Naive thymus-derived CD4-positive, alpha-beta T cell (primary cell): ENCODE measurements around the gene CACNA1C. TPM values are rescaled to one million over a fixed set of nuclear protein-coding genes. Genes with fewer than 3 reads are reported as not detected.

Experiments
- ATAC-seq: fragments of 150-1000 bp; cut with Tn5 transposase; 2 replicates; pipeline ENCODE4 v1.10.0; 2021; ENCODE audit warnings: mild to moderate bottlenecking, moderate library complexity
- CTCF ChIA-PET: fragments of 350-600 bp; sonication (Branson Sonifier 250); formaldehyde crosslinking; loops from one replicate; lab custom pipeline; 2021; ENCODE audit warnings: antibody characterized with exemption; lab: Charles Lee
- POLR2A ChIA-PET: fragments of 350-600 bp; sonication (Branson Sonifier 250); formaldehyde crosslinking; loops from one replicate; lab custom pipeline; 2021; ENCODE audit warnings: antibody characterized with exemption, inconsistent platforms; lab: Charles Lee
- DNase-seq, 9 donors: peaks; one replicate each; pipeline versions ENCODE4 v3.0.0 to v3.0.0-alpha.2; 2020 to 2022; ENCODE audit warnings: mixed read lengths in 1 of 9
- H3K27ac ChIP-seq: one replicate; pipeline ENCODE4 v1.7.0; 2013; ENCODE audit warnings: mild to moderate bottlenecking, low read depth, low read length, moderate library complexity
- H3K27me3 ChIP-seq, 2 donors: one replicate each; pipeline ENCODE4 v1.7.0; 2013; ENCODE audit warnings: low read length in 2 of 2, mild to moderate bottlenecking in 2 of 2, moderate library complexity in 2 of 2; ENCODE audit not compliant: control insufficient read depth in 2 of 2, insufficient read depth in 2 of 2
- H3K36me3 ChIP-seq, 3 experiments: 1 replicate in 2 of 3; 2 replicates in 1 of 3; pipeline ENCODE4 v1.7.0; 2013; ENCODE audit warnings: low read length in 3 of 3, mild to moderate bottlenecking in 3 of 3, moderate library complexity in 1 of 3; ENCODE audit not compliant: insufficient read depth in 3 of 3, control insufficient read depth in 2 of 3
- H3K4me1 ChIP-seq, 2 donors: one replicate each; pipeline ENCODE4 v1.7.0; 2013; ENCODE audit warnings: low read length in 2 of 2, mild to moderate bottlenecking in 2 of 2, moderate library complexity in 1 of 2; ENCODE audit not compliant: control insufficient read depth in 2 of 2, insufficient read depth in 2 of 2
- H3K4me3 ChIP-seq: 2 replicates; pipeline ENCODE4 v1.7.0; 2013; ENCODE audit warnings: mild to moderate bottlenecking, low read length
- H3K9me3 ChIP-seq, 3 experiments: 1 replicate in 2 of 3; 2 replicates in 1 of 3; pipeline ENCODE4 v1.7.0; 2013; ENCODE audit warnings: low read length in 3 of 3; ENCODE audit not compliant: control insufficient read depth in 2 of 3
- H3K27ac Mint-ChIP-seq, 9 donors: one replicate each; pipeline ENCODE4 v1.8.0; 2020 to 2022; ENCODE audit warnings: mixed read lengths in 9 of 9, mild to moderate bottlenecking in 8 of 9, moderate library complexity in 5 of 9, inconsistent platforms in 2 of 9
- H3K27me3 Mint-ChIP-seq, 5 donors: one replicate each; pipeline ENCODE4 v1.8.0; 2021 to 2022; ENCODE audit warnings: mixed read lengths in 5 of 5, mild to moderate bottlenecking in 1 of 5
- H3K36me3 Mint-ChIP-seq, 5 donors: one replicate each; pipeline ENCODE4 v1.8.0; 2020 to 2022; ENCODE audit warnings: mixed read lengths in 5 of 5, mild to moderate bottlenecking in 3 of 5, inconsistent platforms in 1 of 5
- H3K4me1 Mint-ChIP-seq, 7 donors: one replicate each; pipeline ENCODE4 v1.8.0; 2020 to 2022; ENCODE audit warnings: mixed read lengths in 7 of 7, mild to moderate bottlenecking in 3 of 7, inconsistent platforms in 1 of 7
- H3K4me3 Mint-ChIP-seq, 10 donors: one replicate each; pipeline ENCODE4 v1.8.0; 2020 to 2022; ENCODE audit warnings: mild to moderate bottlenecking in 10 of 10, mixed read lengths in 10 of 10, moderate library complexity in 6 of 10, inconsistent platforms in 2 of 10
- H3K9me3 Mint-ChIP-seq, 11 donors: one replicate each; pipeline ENCODE4 v1.8.0; 2020 to 2022; ENCODE audit warnings: mixed read lengths in 11 of 11, mild to moderate bottlenecking in 4 of 11, inconsistent platforms in 1 of 11, moderate library complexity in 1 of 11
- intact Hi-C, 2 donors: fragments of 100-400 bp; cut with micrococcal nuclease; formaldehyde crosslinking; loops; one replicate each; pipeline ENCODE4 v1.15.1; 2023
- polyA plus RNA-seq, 2 donors: library from polyadenylated mRNA; unstranded; fragments of 300-500 nt; fragmentation: Illumina TruSeq; gene quantifications; one replicate each; pipeline ENCODE4 v1.2.3, GENCODE V29; 2021
- total RNA-seq, 6 experiments: library from RNA in 5 of 6; stranded (reverse) in 5 of 6; gene quantifications; 1 replicate in 5 of 6; 2 replicates in 1 of 6; pipeline ENCODE4 v1.2.3 and lab custom pipeline; 2021 to 2026

Gene CACNA1C
- total and polyA plus RNA-seq, 7 experiments from 2014 or later: 0.04 to 0.48 (median 0.08) TPM

DNA sequence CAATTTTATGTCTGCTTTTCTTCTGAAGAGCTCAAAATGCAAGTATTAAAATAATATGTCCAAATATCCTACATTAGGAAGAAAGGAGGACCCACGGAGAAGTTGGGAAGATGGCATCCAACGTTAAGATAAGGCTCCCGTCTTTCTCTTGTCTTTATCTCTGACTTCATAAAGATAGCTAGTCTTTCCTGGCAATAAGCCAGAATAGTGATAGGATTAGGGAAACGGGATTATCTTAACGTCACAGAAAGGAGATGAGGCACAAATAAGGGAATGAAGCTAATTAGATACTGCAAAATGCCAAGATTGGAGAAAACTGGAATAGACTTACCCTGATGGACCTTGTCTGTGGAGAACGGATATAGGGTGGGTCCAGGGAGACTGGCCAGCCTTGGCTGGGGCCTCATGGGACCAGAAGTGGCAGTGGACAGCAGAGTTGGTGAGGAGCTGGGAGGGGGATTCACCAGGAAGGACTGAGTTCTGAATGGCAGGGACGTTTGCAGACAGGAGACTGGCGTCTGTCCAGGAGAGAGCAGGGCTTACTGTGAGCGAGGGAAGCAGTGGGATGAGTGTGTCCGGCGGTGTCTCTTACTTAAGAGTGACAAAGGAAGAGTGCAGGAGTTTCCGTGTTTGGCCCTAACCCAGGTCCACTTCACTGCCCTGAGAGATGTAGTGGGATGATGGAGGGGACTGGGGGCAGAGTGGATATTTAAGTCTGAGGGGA is 119.9 kb downstream of the CACNA1C start:
- intact Hi-C loops: no loop called here
- Histone ChIP-seq H3K27ac (no peak overlapping the region), H3K9me3 (peaks cover 0 to 7% (median 0%) of the 10 kb centered on the region in 3 experiments), H3K4me3 (no peak overlapping the region), H3K4me1 (no peaks in the 10 kb centered on the region), H3K36me3 (no peaks in the 10 kb centered on the region), H3K27me3 (no peaks in the 10 kb centered on the region)
- Mint-ChIP-seq H3K27ac (no peak overlapping the region), H3K9me3 (peaks cover 3 to 13% (median 10%) of the 10 kb centered on the region in 11 donors), H3K4me3 (no peak overlapping the region), H3K27me3 (peaks cover 2 to 32% (median 13%) of the 10 kb centered on the region in 5 donors), H3K4me1 (peaks cover 0 to 2% (median 0%) of the 10 kb centered on the region in 7 donors), H3K36me3 (peaks cover 0 to 8% (median 2%) of the 10 kb centered on the region in 5 donors)
- CTCF ChIA-PET: no interaction called here
- ATAC-seq (no peak), DNase-seq (no peak)
- POLR2A ChIA-PET: no interaction called here

DNA sequence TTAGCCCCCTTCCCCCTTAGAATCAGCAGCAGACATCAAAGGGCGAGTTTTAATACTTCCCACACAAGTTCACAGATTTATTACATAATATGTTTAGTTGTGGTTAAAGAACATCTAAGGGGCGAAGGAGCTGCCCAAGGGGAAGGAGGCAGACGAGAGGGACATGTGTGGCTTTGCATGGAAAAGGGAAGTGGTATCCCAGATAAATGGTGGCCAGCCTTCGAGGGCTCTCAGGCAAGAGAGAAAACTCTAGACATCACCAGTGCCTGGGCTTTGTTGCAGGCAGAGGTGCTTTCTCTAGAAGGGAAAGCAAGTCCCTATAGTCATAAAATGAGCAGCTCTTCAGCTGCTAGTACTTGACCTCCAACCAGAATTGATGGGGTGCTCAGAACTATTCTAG is 121.2 kb downstream of the CACNA1C start:
- no peaks in the 10 kb centered on the region for H3K27me3 ChIP-seq
- Mint-ChIP-seq H3K27ac (no peak overlapping the region), H3K27me3 (peaks cover 6 to 31% (median 16%) of the 10 kb centered on the region in 5 donors), H3K9me3 (peaks cover 0 to 4% (median 0%) of the 10 kb centered on the region in 11 donors), H3K4me3 (no peak overlapping the region), H3K36me3 (no peaks in the 10 kb centered on the region), H3K4me1 (peaks cover 0 to 3% (median 0%) of the 10 kb centered on the region in 7 donors)
- no peak overlapping the region for H3K27ac ChIP-seq
- no peaks in the 10 kb centered on the region for H3K36me3 ChIP-seq
- H3K4me3 ChIP-seq: no peak overlapping the region
- DNase-seq (no peak), ATAC-seq (no peak)
- POLR2A ChIA-PET: no interaction called here
- H3K4me1 ChIP-seq: no peaks in the 10 kb centered on the region
- intact Hi-C loops: no loop called here
- H3K9me3 ChIP-seq: no peaks in the 10 kb centered on the region
- CTCF ChIA-PET: no interaction called here

DNA sequence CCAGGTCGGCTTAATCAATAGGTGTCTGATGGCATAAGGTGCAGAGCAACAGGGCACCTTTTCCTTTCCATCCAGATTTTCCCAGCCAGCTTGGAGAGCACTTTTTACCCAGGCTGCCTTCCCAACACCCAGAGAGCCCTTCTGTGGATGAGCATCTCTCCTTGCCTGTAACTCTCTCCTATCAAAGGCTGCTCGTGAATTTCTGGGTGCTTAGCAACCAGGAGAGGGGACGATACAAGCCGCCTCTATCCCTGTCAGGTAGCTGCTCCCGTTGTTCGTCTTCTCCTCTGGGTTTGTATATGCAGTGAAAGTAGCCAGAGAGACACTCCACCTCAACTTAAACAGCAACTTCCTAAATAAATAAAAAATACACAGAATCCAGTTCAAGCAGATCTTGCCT is 124.2 kb downstream of the CACNA1C start:
- ATAC-seq: no peak
- Histone ChIP-seq H3K9me3 (no peaks in the 10 kb centered on the region), H3K27ac (no peak overlapping the region), H3K4me3 (no peak overlapping the region), H3K36me3 (no peaks in the 10 kb centered on the region), H3K4me1 (no peaks in the 10 kb centered on the region), H3K27me3 (no peaks in the 10 kb centered on the region)
- Mint-ChIP-seq H3K4me3 (no peak overlapping the region), H3K36me3 (no peaks in the 10 kb centered on the region), H3K27me3 (peaks cover 6 to 43% (median 16%) of the 10 kb centered on the region in 5 donors), H3K4me1 (peaks cover 0 to 3% (median 0%) of the 10 kb centered on the region in 7 donors), H3K27ac (no peak overlapping the region), H3K9me3 (peaks cover 0 to 2% (median 0%) of the 10 kb centered on the region in 11 donors)
- DNase-seq: no peak
- intact Hi-C loops: no loop called here
- POLR2A ChIA-PET: no interaction called here
- CTCF ChIA-PET: no interaction called here

DNA sequence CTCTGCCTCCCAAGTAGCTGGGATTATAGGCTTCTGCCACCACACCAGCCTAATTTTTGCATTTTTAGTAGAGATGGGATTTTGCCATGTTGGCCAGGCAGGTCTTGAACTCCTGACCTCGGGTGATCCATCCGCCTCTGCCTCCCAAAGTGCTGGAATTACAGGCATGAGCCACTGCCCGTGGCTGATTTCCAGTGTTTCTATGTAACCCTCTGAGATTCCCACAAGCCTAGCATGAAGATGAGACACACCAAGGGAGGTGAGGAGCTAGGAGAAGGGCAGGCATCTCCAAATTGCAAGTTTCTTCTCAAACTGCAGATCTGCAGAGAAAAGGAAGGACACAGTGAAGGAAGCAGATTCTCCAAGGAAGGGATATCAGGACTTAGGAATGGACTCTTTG is 125.0 kb downstream of the CACNA1C start:
- no peaks in the 10 kb centered on the region for H3K9me3 Mint-ChIP-seq
- no peaks in the 10 kb centered on the region for H3K27me3 ChIP-seq
- no peak overlapping the region for H3K4me3 Mint-ChIP-seq
- H3K36me3 ChIP-seq: no peaks in the 10 kb centered on the region
- no peaks in the 10 kb centered on the region for H3K4me1 ChIP-seq
- no peak for ATAC-seq
- POLR2A ChIA-PET: no interaction called here
- H3K4me3 ChIP-seq: no peak overlapping the region
- H3K27ac ChIP-seq: no peak overlapping the region
- H3K4me1 Mint-ChIP-seq: peaks cover 0 to 3% (median 0%) of the 10 kb centered on the region in 7 donors
- intact Hi-C loops: no loop called here
- H3K27ac Mint-ChIP-seq: no peak overlapping the region
- H3K9me3 ChIP-seq: no peaks in the 10 kb centered on the region
- H3K27me3 Mint-ChIP-seq: peaks cover under 1 to 41% (median 16%) of the 10 kb centered on the region in 5 donors
- H3K36me3 Mint-ChIP-seq: no peaks in the 10 kb centered on the region
- CTCF ChIA-PET: no interaction called here
- no peak for DNase-seq

DNA sequence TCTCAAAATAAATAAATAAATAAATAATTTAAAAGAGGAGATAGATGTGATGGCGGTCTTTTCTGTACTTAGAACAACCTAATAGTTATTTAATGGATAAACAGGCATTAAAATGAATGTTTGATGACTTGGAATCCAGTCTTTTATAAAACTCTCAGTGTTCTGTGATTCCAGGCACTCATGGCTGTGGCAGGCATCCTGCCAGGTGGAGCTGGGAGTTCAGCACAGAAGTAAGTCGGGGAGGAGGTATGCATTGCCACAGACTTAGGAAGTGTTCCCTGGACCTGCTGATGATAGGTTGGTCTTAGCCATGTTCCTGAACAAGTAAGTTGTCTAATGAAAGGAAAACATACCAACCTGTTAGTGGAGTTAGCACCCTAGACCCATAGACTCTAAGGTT is 126.3 kb downstream of the CACNA1C start:
- Mint-ChIP-seq H3K4me1 (peaks cover 0 to 3% (median 3%) of the 10 kb centered on the region in 7 donors), H3K9me3 (no peaks in the 10 kb centered on the region), H3K36me3 (no peaks in the 10 kb centered on the region), H3K27ac (peak overlapping the region in 1 of 9 donors; percentile 7), H3K4me3 (no peak overlapping the region), H3K27me3 (peaks cover under 1 to 38% (median 17%) of the 10 kb centered on the region in 5 donors)
- H3K4me1 ChIP-seq: no peaks in the 10 kb centered on the region
- POLR2A ChIA-PET: no interaction called here
- H3K9me3 ChIP-seq: no peaks in the 10 kb centered on the region
- H3K27me3 ChIP-seq: no peaks in the 10 kb centered on the region
- no peak overlapping the region for H3K27ac ChIP-seq
- ATAC-seq (no peak), DNase-seq (no peak)
- H3K4me3 ChIP-seq: no peak overlapping the region
- intact Hi-C loops: no loop called here
- CTCF ChIA-PET: no interaction called here
- H3K36me3 ChIP-seq: no peaks in the 10 kb centered on the region

DNA sequence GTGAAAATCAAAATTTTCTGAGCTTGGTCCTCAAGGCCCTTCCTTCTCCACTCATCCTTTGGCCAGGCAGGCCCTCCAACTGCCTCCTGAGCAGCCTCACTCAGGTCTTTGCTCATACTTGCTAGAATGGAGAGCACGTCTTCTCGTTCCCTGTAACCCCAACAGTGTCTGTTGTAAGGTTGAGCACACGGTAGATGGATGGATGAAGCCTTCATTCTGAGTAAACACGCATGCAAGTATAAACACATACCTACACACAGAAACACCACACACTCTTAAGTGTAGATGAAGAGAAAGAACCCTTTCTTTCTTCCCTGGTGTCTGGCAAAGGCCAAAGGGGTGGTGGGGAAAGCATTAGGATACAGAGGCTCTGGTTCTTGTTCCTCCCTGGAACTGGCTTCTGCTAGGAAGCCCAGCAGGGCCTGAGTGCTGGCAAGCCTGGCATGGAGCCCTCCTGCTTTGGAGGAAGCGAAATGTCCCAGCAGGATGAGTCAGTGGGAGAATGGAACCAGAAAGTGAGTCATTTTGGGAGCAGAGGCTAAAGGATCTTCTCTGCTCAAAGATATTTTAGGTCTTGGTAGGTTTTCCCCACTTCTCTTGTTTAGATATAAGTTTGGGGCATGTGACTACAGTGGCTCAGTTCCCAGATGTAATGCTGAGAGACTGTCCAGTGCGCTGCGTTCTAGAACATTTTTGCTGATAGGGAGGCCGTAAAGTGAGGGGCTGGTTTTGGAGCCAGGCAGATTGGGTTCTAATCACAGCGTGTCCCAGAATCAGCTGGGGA is 127.4 kb downstream of the CACNA1C start:
- ChIA-PET POLR2A (no interaction called here), CTCF (no interaction called here)
- ATAC-seq: no peak
- H3K27ac ChIP-seq: no peak overlapping the region
- H3K27me3 ChIP-seq: no peaks in the 10 kb centered on the region
- H3K4me1 ChIP-seq: no peaks in the 10 kb centered on the region
- DNase-seq: no peak
- intact Hi-C loops: no loop called here
- H3K4me3 Mint-ChIP-seq: no peak overlapping the region
- H3K36me3 ChIP-seq: no peaks in the 10 kb centered on the region
- peaks cover 6 to 42% (median 17%) of the 10 kb centered on the region in 5 donors for H3K27me3 Mint-ChIP-seq
- no peaks in the 10 kb centered on the region for H3K9me3 ChIP-seq
- peaks cover 4 to 9% (median 7%) of the 10 kb centered on the region in 7 donors for H3K4me1 Mint-ChIP-seq
- no peak overlapping the region for H3K4me3 ChIP-seq
- no peaks in the 10 kb centered on the region for H3K36me3 Mint-ChIP-seq
- no peak overlapping the region for H3K27ac Mint-ChIP-seq
- H3K9me3 Mint-ChIP-seq: no peaks in the 10 kb centered on the region
